Measurements from ENCODE around the gene TNFRSF21. TPM values are rescaled to one million over a fixed set of nuclear protein-coding genes. Genes with fewer than 3 reads are reported as not detected.
"Not testable (repeated sequence)": the region's sequence is repeated elsewhere in the genome, so short reads cannot be mapped to it uniquely, and the experiment has no call there.

The TNFRSF21 gene
- total RNA-seq, 1 experiment from 2014 or later = 172 TPM

DNA sequence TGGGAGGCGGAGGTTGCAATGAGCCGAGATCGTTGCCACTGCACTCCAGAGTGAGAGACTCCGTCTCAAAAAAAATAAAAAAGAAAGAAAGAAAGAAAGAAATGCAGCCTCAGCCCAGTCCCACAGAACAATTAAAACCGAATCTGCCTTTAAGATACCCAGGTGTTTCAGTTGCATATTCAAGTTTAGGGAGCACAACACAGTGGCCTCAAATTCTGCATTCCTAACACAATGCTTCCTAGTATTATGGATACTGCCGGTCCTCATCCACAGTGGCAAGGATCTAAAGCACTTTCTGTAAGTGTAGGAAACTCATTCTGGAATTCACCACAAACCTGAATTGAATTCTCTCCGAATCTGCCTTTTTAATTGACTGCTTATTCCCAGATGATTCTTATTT, 80.5 kb downstream of the TNFRSF21 start:
- TF ChIP-seq CTCF (conservative IDR thresholded peaks at IDR 0.05) = no peak
- no peak for TF ChIP-seq EZH2 (IDR thresholded peaks at IDR 0.05; ENCODE audit: low read depth)
- no peaks in the 10 kb centered on the region; the same call in 1 of the 2 replicates for H4K20me1 ChIP-seq (ENCODE audit: insufficient read depth)
- no TSS peak for BruUV-seq (replicated peaks)
- peak overlapping the region; percentile 3; the same call in 1 of the 2 replicates for H3K27ac ChIP-seq
- H3K27me3 ChIP-seq (ENCODE audit: insufficient read depth, low read depth) = no peaks in the 10 kb centered on the region
- no peak for DNase-seq
- peaks cover 93% of the 10 kb centered on the region for H3F3A ChIP-seq (ENCODE audit: insufficient read depth, low read depth)
- ChIA-PET CTCF (interaction anchor here (0.5 to 0.6 kb wide), 2 partner anchors 20 to 561 kb away, joined by 4 to 5 read pairs; no protein-coding TSS in a partner anchor), POLR2A (ENCODE audit: unreplicated experiment) (no interaction called here)
- intact Hi-C loops (cut with micrococcal nuclease; ENCODE audit: unreplicated experiment) = no loop called here
- no peak overlapping the region for H3K4me3 ChIP-seq
- H3K79me2 ChIP-seq (ENCODE audit: low read depth) = peaks cover 40% of the 10 kb centered on the region
- no peaks in the 10 kb centered on the region for H3K9me2 ChIP-seq (ENCODE audit: insufficient read depth)
- H3K4me1 ChIP-seq (replicated peaks; ENCODE audit: insufficient read depth) = peaks cover 14% of the 10 kb centered on the region
- no peak overlapping the region for H3K4me2 ChIP-seq
- no peak overlapping the region for H2AFZ ChIP-seq
- H3K36me3 ChIP-seq (ENCODE audit: low read depth) = peaks cover 78% of the 10 kb centered on the region
- H3K9me3 ChIP-seq (ENCODE audit: insufficient read depth, low read depth) = no peaks in the 10 kb centered on the region

DNA sequence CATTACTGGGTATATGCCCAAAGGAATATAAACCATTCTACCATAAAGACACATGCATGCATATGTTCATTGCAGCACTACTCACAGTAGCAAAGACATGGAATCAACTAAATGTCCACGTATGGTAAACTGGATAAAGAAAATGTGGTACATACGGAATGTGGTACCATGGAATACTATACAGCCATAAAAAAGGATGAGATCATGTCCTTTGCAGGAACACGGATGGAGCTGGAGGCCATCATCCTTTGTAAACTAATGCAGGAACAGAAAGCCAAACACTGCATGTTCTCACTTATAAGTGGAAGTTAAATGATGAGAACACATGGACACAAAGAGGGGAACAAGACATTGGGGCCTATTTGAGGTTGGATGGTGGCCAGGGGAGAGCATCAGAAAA, 81.6 kb downstream of the TNFRSF21 start:
- H3F3A ChIP-seq (ENCODE audit: insufficient read depth, low read depth) = peaks cover 96% of the 10 kb centered on the region
- DNase-seq; H3K9me3 ChIP-seq (ENCODE audit: insufficient read depth, low read depth); BruUV-seq (replicated peaks); H3K4me2 ChIP-seq; H3K9me2 ChIP-seq (ENCODE audit: insufficient read depth); intact Hi-C loops (cut with micrococcal nuclease; ENCODE audit: unreplicated experiment); CTCF ChIA-PET; H3K27me3 ChIP-seq (ENCODE audit: insufficient read depth, low read depth); H4K20me1 ChIP-seq (ENCODE audit: insufficient read depth); POLR2A ChIA-PET (ENCODE audit: unreplicated experiment); H2AFZ ChIP-seq; H3K4me3 ChIP-seq: not testable (repeated sequence)
- peaks cover 69% of the 10 kb centered on the region for H3K36me3 ChIP-seq (ENCODE audit: low read depth)
- H3K79me2 ChIP-seq (ENCODE audit: low read depth) = peaks cover 32% of the 10 kb centered on the region; the same call in 1 of the 2 replicates
- H3K27ac ChIP-seq = peak overlapping the region; percentile 32; the same call in 1 of the 2 replicates
- peaks cover 14% of the 10 kb centered on the region for H3K4me1 ChIP-seq (replicated peaks; ENCODE audit: insufficient read depth)

DNA sequence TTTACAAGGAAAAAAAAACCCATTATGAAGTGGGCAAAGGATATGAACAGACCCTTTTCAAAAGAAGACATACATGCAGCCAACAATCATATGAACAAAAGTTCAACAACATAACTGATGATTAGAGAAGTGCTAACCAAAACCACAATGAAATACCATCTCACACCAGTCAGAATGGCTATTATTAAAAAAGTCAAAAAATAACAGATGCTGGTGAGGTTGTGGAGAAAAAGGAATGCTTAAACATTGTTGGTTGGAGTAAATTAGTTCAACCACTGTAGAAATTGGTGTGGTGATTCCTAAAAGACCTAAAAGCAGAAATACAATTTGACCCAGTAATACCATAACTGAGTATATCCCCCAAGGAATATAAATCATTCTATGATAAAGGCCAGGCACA, 86.5 kb downstream of the TNFRSF21 start:
- H3K4me2 ChIP-seq; H3K4me3 ChIP-seq; H3K9me2 ChIP-seq (ENCODE audit: insufficient read depth); H3K79me2 ChIP-seq (ENCODE audit: low read depth); BruUV-seq (replicated peaks); H3K27me3 ChIP-seq (ENCODE audit: insufficient read depth, low read depth); H4K20me1 ChIP-seq (ENCODE audit: insufficient read depth); intact Hi-C loops (cut with micrococcal nuclease; ENCODE audit: unreplicated experiment); H3K4me1 ChIP-seq (replicated peaks; ENCODE audit: insufficient read depth); H3K9me3 ChIP-seq (ENCODE audit: insufficient read depth, low read depth); H2AFZ ChIP-seq; CTCF ChIA-PET; DNase-seq: not testable (repeated sequence)
- Histone ChIP-seq H3K36me3 (ENCODE audit: low read depth) (peaks cover 25% of the 10 kb centered on the region), H3K27ac (0 out of 2 replicates have a peak overlapping the region, but pooled peaks have one; percentile 12), H3F3A (ENCODE audit: insufficient read depth, low read depth) (peaks cover 56% of the 10 kb centered on the region)
- POLR2A ChIA-PET (ENCODE audit: unreplicated experiment) = interaction anchor here (0.7 kb wide), 1 partner anchor 96 kb away, joined by 4 read pairs; no protein-coding TSS in a partner anchor

DNA sequence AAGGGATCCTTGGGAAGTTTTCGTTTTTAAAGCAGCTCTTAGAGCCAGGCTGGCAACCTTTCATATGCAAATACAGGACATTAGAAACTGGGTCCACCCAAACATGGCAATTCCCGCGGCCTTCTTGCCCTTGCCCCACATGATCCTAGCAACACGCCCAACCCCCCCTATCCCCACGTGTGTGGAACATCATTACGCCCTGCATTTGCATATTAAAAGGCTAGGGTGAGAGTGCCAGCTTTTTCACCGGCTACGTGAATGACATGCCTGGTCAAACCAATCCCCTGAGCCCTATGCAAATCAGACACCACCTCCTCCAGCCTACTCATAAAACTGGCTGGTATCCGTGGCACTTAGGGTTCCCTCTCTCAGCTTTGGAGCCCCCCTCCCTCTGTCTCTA, 88.1 kb downstream of the TNFRSF21 start:
- Histone ChIP-seq H3K27me3 (ENCODE audit: insufficient read depth, low read depth) (no peaks in the 10 kb centered on the region), H3K27ac (no peak overlapping the region), H3K9me3 (ENCODE audit: insufficient read depth, low read depth) (no peaks in the 10 kb centered on the region; the same call in 1 of the 2 replicates), H2AFZ (no peak overlapping the region), H3K79me2 (ENCODE audit: low read depth) (no peaks in the 10 kb centered on the region), H4K20me1 (ENCODE audit: insufficient read depth) (no peaks in the 10 kb centered on the region), H3F3A (ENCODE audit: insufficient read depth, low read depth) (peaks cover 39% of the 10 kb centered on the region), H3K4me2 (no peak overlapping the region), H3K36me3 (ENCODE audit: low read depth) (0 out of 2 replicates have a peak, but pooled peaks cover 12% of the 10 kb centered on the region), H3K9me2 (ENCODE audit: insufficient read depth) (no peaks in the 10 kb centered on the region), H3K4me3 (no peak overlapping the region), H3K4me1 (replicated peaks; ENCODE audit: insufficient read depth) (no peaks in the 10 kb centered on the region)
- intact Hi-C loops (cut with micrococcal nuclease; ENCODE audit: unreplicated experiment) = no loop called here
- no TSS peak for BruUV-seq (replicated peaks)
- ChIA-PET POLR2A (ENCODE audit: unreplicated experiment) (no interaction called here), CTCF (no interaction called here)
- TF ChIP-seq EZH2 (IDR thresholded peaks at IDR 0.05; ENCODE audit: low read depth) (no peak), CTCF (conservative IDR thresholded peaks at IDR 0.05) (no peak)
- DNase-seq = no peak
